ENCODE measurements around the gene DOCK3. TPM values are rescaled to one million over a fixed set of nuclear protein-coding genes. Genes with fewer than 3 reads are reported as not detected.

Gene DOCK3
- total RNA-seq, 2 experiments from 2014 or later: 0.93 to 1.1 TPM

GRCh38 chr3:50816894-50817293, 142.2 kb downstream of the DOCK3 start:
- Histone ChIP-seq H3K36me3 (ENCODE audit: insufficient read depth, low read length) (no peaks in the 10 kb centered on the region), H3K27me3 (ENCODE audit: control insufficient read depth in 1 of 2, insufficient read depth in 2 of 2, low read length in 2 of 2) (no peaks in the 10 kb centered on the region), H3K4me3 (ENCODE audit: low read length) (no peak overlapping the region), H3K9me3 (ENCODE audit: control insufficient read depth in 1 of 2, insufficient read depth in 1 of 2, low read length in 2 of 2) (no peaks in the 10 kb centered on the region), H3K27ac (ENCODE audit: low read depth in 1 of 2, low read length in 2 of 2) (no peak overlapping the region), H3K4me1 (ENCODE audit: insufficient read depth, low read length) (no peaks in the 10 kb centered on the region)
- no peaks in the 10 kb centered on the region for H3K4me1 Mint-ChIP-seq (ENCODE audit: low read depth)
- no peaks in the 10 kb centered on the region for H3K9me3 Mint-ChIP-seq
- POLR2A ChIA-PET: no interaction called here
- H3K27me3 Mint-ChIP-seq: no peaks in the 10 kb centered on the region
- no peak overlapping the region for H3K27ac Mint-ChIP-seq
- ATAC-seq (ENCODE audit: poor library complexity) (no peak), DNase-seq (no peak)
- no peak overlapping the region for H3K4me3 Mint-ChIP-seq
- intact Hi-C loops (cut with DNase I, micrococcal nuclease): no loop called here
- no peaks in the 10 kb centered on the region for H3K36me3 Mint-ChIP-seq (ENCODE audit: low read depth)
- no peak for TF ChIP-seq CTCF (IDR thresholded peaks at IDR 0.05)
- CTCF ChIA-PET: no interaction called here

GRCh38 chr3:50817756-50818529, 143.2 kb downstream of the DOCK3 start:
- Histone ChIP-seq H3K27ac (ENCODE audit: low read depth in 1 of 2, low read length in 2 of 2) (no peak overlapping the region), H3K4me3 (ENCODE audit: low read length) (no peak overlapping the region), H3K27me3 (ENCODE audit: control insufficient read depth in 1 of 2, insufficient read depth in 2 of 2, low read length in 2 of 2) (no peaks in the 10 kb centered on the region), H3K4me1 (ENCODE audit: insufficient read depth, low read length) (no peaks in the 10 kb centered on the region), H3K9me3 (ENCODE audit: control insufficient read depth in 1 of 2, insufficient read depth in 1 of 2, low read length in 2 of 2) (no peaks in the 10 kb centered on the region), H3K36me3 (ENCODE audit: insufficient read depth, low read length) (no peaks in the 10 kb centered on the region)
- ATAC-seq (ENCODE audit: poor library complexity) (no peak), DNase-seq (no peak)
- Mint-ChIP-seq H3K4me3 (no peak overlapping the region), H3K4me1 (ENCODE audit: low read depth) (no peaks in the 10 kb centered on the region), H3K27me3 (no peaks in the 10 kb centered on the region), H3K27ac (no peak overlapping the region), H3K9me3 (no peaks in the 10 kb centered on the region), H3K36me3 (ENCODE audit: low read depth) (no peaks in the 10 kb centered on the region)
- intact Hi-C loops (cut with DNase I, micrococcal nuclease): no loop called here
- ChIA-PET CTCF (no interaction called here), POLR2A (no interaction called here)
- no peak for TF ChIP-seq CTCF (IDR thresholded peaks at IDR 0.05)

DNA sequence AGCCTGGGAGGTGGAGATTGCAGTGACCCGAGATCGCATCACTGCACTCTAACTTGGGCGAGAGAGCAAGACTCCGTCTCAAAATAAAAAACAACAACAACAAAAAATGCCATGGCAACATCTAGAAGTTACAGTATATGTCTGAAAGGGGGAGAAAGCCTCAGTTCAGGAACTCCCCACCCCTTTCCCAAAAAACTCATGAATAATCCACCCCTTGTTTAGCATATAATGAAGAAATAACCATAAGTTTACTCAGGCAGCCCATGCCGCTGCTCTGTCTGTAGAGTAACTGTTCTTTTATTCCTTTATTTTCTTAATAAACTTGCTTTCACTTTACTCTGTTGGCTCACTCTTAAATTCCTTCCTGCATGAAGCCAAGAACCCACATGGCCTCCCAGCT, 145.2 kb downstream of the DOCK3 start:
- H3K27ac Mint-ChIP-seq: no peak overlapping the region
- Histone ChIP-seq H3K9me3 (ENCODE audit: control insufficient read depth in 1 of 2, insufficient read depth in 1 of 2, low read length in 2 of 2) (peaks cover 0 to 4% of the 10 kb centered on the region in 2 experiments), H3K4me1 (ENCODE audit: insufficient read depth, low read length) (no peaks in the 10 kb centered on the region), H3K36me3 (ENCODE audit: insufficient read depth, low read length) (no peaks in the 10 kb centered on the region), H3K27ac (ENCODE audit: low read depth in 1 of 2, low read length in 2 of 2) (no peak overlapping the region), H3K4me3 (ENCODE audit: low read length) (no peak overlapping the region), H3K27me3 (ENCODE audit: control insufficient read depth in 1 of 2, insufficient read depth in 2 of 2, low read length in 2 of 2) (no peaks in the 10 kb centered on the region)
- no peaks in the 10 kb centered on the region for H3K27me3 Mint-ChIP-seq
- H3K36me3 Mint-ChIP-seq (ENCODE audit: low read depth): no peaks in the 10 kb centered on the region
- no peaks in the 10 kb centered on the region for H3K4me1 Mint-ChIP-seq (ENCODE audit: low read depth)
- ChIA-PET POLR2A (no interaction called here), CTCF (no interaction called here)
- intact Hi-C loops (cut with DNase I, micrococcal nuclease): no loop called here
- ATAC-seq (ENCODE audit: poor library complexity) (no peak), DNase-seq (no peak)
- TF ChIP-seq CTCF (IDR thresholded peaks at IDR 0.05): no peak
- H3K9me3 Mint-ChIP-seq: peaks cover 2% of the 10 kb centered on the region
- no peak overlapping the region for H3K4me3 Mint-ChIP-seq
